GM12873 (cell line): ENCODE results near the gene ATIC.

Experiments used
- CTCF ChIP-seq: IDR thresholded peaks from 2 replicates; pipeline ENCODE4 v1.5.1; 2012; ENCODE audit warnings: low read depth, mild to moderate bottlenecking, moderate library complexity, low read length, control low read depth; ENCODE audit not compliant: insufficient read depth; ENCODE audit errors: missing control alignments

Gene ATIC

DNA sequence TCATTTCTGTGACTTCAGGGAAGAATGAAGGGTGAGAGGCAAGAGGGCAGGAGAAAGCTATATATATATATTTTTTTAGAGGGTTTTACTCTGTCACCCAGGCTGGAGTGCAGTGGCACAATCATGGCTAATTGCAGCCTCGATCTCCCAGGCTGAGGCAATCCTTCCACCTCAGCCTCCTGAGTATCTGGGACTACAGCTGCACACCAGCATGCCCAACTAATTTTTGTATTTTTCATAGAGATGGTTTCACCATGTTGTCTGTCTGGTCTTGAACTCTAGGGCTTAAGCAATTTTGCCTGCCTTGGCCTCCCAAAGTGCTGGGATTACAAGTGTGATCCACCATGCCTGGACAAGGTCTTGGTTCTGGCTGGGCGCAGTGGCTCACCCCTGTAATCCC is 3.4 kb downstream of the ATIC start:
- TF ChIP-seq CTCF: no peak

DNA sequence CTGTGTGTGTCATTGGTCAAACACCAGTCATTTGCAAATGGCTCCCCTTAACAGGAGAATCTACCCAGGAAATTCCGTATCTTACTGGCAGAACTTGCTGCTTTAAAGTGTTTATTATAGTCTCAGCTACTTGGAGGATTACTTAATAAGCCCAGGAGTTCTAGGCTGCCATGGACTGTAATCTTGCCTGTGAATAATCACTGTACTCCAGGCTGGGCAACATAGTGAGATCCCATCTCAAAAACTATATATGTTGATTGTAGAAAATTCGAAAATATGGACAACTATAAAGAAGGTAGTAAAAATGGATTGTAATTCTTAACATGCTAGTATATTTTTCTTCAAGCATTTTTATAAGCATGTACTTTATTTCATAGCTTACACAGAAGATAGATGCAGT is 4.5 kb downstream of the ATIC start:
- TF ChIP-seq CTCF: no peak

- no peak for TF ChIP-seq CTCF
Measured at GRCh38 chr2:215319500-215319899, 7.6 kb downstream of the ATIC start.

DNA sequence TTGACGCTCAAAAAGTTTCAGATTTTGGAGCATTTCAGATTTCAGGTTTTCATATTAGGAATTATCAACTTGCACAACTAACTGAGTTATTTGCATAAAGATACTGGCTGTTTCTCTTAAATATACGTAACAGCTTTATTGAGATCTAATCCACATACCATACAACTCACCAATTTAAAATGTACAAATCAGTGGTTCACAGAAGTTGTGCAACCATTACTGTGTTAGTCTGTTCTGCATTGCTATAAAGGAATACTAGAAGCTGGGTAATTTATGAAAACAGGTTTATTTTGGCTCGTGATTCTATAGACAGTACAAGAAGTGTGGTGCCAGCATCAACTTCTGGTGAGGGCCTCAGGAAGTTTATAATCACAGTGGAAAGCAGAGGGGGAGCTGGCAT is 8.2 kb downstream of the ATIC start:
- TF ChIP-seq CTCF: no peak

- no peak for TF ChIP-seq CTCF
Measured at GRCh38 chr2:215320679-215321078, 8.8 kb downstream of the ATIC start.

- TF ChIP-seq CTCF: no peak
Measured at GRCh38 chr2:215324811-215325210, 13.0 kb downstream of the ATIC start.

DNA sequence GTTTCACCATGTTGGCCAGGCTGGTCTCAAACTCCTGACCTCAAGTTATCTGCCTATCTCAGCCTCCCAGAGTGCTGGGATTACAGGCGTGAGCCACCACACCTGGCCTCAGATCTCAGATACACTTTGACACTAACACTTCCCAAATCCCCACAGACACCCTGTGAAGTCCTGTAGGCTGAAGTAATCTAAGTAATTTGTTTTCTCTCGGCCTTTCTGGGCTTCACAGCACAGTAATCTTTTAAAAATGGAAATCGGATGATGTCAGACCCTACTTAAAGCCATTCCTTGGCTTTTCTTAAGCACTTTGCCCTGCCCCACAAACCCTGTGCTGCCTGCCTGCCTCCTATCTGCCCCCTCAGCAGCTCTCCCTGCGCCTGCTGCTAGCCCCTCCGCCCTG is 16.2 kb downstream of the ATIC start:
- no peak for TF ChIP-seq CTCF

DNA sequence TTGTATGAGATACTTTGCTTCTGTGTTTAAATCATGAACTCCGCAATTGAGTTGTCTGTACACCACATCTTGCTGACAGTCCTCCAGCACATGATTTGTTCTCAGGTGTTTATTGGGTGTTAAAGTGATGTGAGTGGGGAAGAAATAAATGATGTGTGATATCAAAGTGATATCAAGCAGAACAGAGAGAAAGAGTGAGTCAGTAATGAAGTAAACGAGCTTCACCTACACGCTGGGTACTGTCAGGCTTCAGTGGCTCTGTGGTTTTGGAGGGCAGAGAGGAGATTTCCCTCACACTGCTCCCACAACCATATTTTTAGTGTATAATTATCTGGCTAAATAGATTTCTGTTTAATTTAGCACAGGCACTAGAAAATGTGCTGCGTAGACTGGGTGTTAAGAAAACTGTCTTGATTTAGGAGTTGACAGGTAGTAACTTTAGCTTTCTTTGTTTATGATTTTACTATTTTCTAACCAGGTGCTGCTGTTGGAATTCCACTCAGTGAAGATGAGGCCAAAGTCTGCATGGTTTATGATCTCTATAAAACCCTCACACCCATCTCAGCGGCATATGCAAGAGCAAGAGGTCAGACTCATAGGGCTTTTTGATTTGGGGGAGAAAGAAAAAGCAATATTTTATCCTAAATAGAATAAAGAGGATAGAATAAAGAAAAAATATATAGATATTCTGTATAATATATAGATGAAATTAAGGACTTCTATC is 21.2 kb downstream of the ATIC start:
- no peak for TF ChIP-seq CTCF
